ENCODE data around the gene NSG2. TPM values are rescaled to one million over a fixed set of nuclear protein-coding genes. Genes with fewer than 3 reads are reported as not detected.
"Not testable (repeated sequence)": the region's sequence is repeated elsewhere in the genome, so short reads cannot be mapped to it uniquely, and the experiment has no call there.

The NSG2 gene
- total RNA-seq, 2 experiments from 2014 or later, result not detected

DNA sequence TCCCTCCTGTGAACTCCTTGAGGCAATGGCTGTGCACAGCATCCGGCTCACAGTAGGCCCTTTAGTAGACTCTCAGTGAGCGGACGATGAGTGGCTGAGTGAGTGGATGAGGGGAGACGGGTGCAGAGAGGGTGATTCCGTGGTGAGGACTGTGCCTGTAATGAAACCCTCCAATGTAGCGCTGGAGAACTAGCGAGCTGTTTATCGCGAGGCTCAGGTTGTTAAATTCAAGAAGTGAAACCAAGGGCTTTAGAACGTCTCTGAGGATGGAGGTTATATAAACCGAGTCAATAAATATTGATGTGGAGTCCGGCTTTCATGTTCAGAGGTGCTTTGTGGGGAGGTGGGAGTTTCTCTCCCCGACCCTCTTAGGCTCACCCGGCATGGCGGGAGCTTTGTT, 53.2 kb downstream of the NSG2 start:
- no peak overlapping the region for H3K27ac Mint-ChIP-seq
- H3K4me3 Mint-ChIP-seq, result no peak overlapping the region
- H3K4me1 Mint-ChIP-seq, result no peaks in the 10 kb centered on the region
- no peaks in the 10 kb centered on the region for H3K36me3 Mint-ChIP-seq (ENCODE audit: low read depth)
- H3K27me3 Mint-ChIP-seq, result no peaks in the 10 kb centered on the region
- ChIA-PET POLR2A (no interaction called here), CTCF (interaction anchor here (1.1 kb wide), 1 partner anchor 25 kb away, joined by 3 read pairs; no protein-coding TSS in a partner anchor)
- no peaks in the 10 kb centered on the region for H3K9me3 Mint-ChIP-seq
- DNase-seq, result no peak

DNA sequence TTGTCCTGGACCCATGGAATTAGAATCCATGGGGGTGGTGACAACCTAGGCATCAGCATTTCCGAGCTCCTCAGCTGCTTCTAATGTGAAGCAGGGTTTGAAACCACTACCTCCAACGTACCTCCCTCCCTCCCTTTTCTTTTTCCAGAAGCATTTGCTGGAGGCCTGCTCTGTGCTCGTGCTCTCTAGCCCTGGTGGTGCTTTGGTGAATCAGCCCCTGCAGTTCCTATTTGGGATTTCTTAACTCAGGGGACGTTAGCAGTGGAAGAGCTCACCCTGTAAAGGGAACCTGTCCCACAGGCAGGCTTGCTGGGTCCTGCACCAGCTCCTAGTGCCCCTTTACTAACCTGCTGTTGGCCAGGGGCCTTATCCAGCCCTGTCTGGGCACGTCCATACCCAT, 55.0 kb downstream of the NSG2 start:
- Mint-ChIP-seq H3K27ac (no peak overlapping the region), H3K27me3 (no peaks in the 10 kb centered on the region), H3K9me3 (no peaks in the 10 kb centered on the region), H3K4me3 (no peak overlapping the region), H3K36me3 (ENCODE audit: low read depth) (no peaks in the 10 kb centered on the region), H3K4me1 (no peaks in the 10 kb centered on the region)
- DNase-seq, result no peak
- ChIA-PET POLR2A (no interaction called here), CTCF (interaction anchor here (0.5 kb wide), 1 partner anchor 458 kb away, joined by 3 read pairs; no protein-coding TSS in a partner anchor)

DNA sequence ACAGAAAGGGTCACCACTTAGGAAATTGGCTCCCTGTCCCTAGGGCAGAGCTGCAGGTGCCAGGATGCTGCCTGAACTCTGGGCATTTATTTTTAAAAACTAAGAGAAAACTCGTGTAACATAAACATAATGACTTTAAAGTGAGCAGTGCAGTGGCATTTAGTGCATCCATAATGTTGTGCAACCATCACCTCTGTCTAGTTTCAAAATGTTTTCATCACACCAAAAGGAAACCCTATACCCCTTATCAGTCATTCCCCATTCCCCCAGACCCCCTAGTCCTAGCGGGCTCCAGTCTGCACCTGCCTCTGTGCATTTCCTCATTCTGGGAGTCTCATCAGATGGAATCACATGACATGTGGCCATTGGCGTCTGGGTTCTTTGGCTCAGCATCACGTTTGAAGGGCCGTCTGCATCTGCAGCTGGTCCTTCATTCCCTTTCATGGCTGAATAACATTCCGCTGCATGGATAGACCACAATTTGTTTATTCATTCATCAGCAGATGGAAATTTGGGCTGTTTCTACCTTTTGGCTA, 55.8 kb downstream of the NSG2 start:
- no peaks in the 10 kb centered on the region for H3K36me3 Mint-ChIP-seq (ENCODE audit: low read depth)
- H3K27me3 Mint-ChIP-seq, result no peaks in the 10 kb centered on the region
- no peak overlapping the region for H3K27ac Mint-ChIP-seq
- DNase-seq, result no peak
- H3K9me3 Mint-ChIP-seq, result no peaks in the 10 kb centered on the region
- no peak overlapping the region for H3K4me3 Mint-ChIP-seq
- POLR2A ChIA-PET, result no interaction called here
- CTCF ChIA-PET, result no interaction called here
- H3K4me1 Mint-ChIP-seq, result no peaks in the 10 kb centered on the region

DNA sequence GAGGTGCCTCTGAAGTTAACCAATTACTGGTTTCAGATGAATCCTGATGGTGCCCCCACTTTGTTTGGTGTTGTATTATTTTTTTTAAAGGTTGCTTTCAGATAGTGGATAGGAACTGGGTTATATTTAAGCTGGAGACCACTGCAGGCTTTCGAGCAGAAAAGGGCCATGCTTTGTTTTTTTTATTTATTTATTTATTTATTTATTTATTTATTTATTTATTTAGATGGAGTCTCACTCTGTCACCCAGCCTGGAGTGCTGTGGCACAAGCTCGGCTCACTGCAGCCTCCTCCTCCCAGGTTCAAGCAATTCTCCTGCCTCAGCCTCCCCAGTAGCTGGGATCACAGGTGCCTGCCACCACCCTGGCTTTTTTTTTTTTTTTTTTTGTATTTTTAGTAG, 57.1 kb downstream of the NSG2 start:
- H3K27ac Mint-ChIP-seq; POLR2A ChIA-PET; CTCF ChIA-PET; H3K27me3 Mint-ChIP-seq; DNase-seq; H3K9me3 Mint-ChIP-seq; H3K4me1 Mint-ChIP-seq; H3K4me3 Mint-ChIP-seq; H3K36me3 Mint-ChIP-seq (ENCODE audit: low read depth): not testable (repeated sequence)

DNA sequence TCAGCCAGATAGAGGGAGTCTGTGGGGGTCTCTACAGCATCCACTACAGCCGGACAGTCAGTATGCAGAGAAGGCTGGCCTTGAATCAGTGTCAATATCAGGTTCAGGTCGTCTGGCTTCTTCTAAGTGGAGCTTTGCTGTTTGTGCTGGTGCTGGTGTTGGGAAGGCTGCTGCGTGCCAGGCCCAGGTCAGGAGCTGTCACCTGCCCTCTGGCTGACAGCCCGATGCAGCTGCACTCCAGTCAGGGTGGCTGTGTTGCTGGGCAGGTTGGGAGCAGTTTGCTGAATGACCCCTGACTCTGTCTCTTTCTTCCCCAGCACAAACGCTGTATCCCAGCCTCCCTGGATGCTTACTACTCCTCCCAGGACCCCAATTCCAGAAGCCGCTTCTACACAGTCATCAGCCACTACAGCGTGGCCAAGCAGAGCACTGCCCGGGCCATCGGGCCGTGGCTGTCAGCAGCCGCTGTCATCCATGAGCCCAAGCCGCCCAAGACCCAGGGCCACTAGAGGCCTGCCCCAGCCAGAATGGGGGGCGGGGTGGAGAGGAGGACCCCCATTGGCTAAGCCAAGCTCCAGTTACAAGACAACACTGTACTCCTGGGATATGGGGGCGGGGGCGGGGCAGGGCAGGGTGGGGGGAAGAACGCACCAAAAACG, 61.6 kb downstream of the NSG2 start:
- Mint-ChIP-seq H3K9me3 (no peaks in the 10 kb centered on the region), H3K4me1 (no peaks in the 10 kb centered on the region), H3K36me3 (ENCODE audit: low read depth) (no peaks in the 10 kb centered on the region), H3K27me3 (no peaks in the 10 kb centered on the region), H3K4me3 (no peak overlapping the region), H3K27ac (no peak overlapping the region)
- ChIA-PET CTCF (no interaction called here), POLR2A (no interaction called here)
- no peak for DNase-seq

DNA sequence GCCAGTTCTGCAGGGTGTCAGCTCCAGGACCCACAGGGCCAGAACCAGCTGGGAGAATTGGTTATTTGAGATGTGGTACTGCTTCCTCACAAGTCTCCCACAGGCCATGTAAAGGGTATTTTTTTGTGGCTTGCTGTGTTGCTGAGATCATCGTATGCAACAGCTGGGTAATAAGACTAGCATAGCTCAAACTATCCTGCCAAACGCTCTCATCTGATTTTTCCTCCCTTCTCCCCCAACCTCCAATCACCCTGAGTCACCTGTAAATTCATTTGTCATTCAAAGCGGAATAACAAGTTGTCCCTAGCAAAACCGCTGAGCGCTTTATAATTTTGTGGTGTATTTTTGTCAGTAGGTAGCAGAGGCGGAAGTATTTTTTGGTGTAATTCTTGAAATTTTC, 63.2 kb downstream of the NSG2 start:
- Mint-ChIP-seq H3K36me3 (ENCODE audit: low read depth) (no peaks in the 10 kb centered on the region), H3K9me3 (no peaks in the 10 kb centered on the region), H3K27me3 (no peaks in the 10 kb centered on the region), H3K4me3 (no peak overlapping the region), H3K4me1 (no peaks in the 10 kb centered on the region), H3K27ac (no peak overlapping the region)
- ChIA-PET CTCF (no interaction called here), POLR2A (no interaction called here)
- no peak for DNase-seq

DNA sequence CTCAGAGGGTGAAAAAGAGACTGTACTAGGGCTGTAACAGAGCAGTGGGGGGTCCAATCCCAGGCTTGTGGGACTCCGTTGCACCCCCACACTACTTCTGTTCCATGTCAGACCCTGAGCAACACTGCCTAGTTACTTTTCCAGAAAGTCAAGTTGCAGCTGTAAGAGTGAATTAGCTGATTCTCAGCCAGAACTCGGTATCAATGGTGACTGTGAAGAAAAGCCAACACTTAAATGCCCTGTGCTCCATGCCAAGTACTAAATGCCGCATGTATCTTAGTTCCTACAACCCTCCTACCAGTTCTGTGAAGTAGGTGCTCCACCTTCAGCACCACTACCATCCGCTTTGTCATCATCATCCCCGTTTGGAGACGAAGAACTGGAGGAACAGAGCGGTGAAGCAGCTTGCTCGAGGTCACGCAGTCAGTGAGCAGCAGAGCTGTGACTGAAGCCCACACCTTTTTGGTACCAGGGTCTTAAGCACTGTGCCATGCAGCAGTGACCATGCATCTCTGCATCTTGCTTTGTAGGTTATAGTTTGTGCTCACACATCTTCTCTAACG, 64.3 kb downstream of the NSG2 start:
- no peak overlapping the region for H3K27ac Mint-ChIP-seq
- no peaks in the 10 kb centered on the region for H3K36me3 Mint-ChIP-seq (ENCODE audit: low read depth)
- DNase-seq, result no peak
- no peaks in the 10 kb centered on the region for H3K4me1 Mint-ChIP-seq
- POLR2A ChIA-PET, result no interaction called here
- H3K9me3 Mint-ChIP-seq, result no peaks in the 10 kb centered on the region
- H3K4me3 Mint-ChIP-seq, result no peak overlapping the region
- CTCF ChIA-PET, result interaction anchor here (0.6 kb wide), 1 partner anchor 299 kb away, joined by 5 read pairs; no protein-coding TSS in a partner anchor
- no peaks in the 10 kb centered on the region for H3K27me3 Mint-ChIP-seq

DNA sequence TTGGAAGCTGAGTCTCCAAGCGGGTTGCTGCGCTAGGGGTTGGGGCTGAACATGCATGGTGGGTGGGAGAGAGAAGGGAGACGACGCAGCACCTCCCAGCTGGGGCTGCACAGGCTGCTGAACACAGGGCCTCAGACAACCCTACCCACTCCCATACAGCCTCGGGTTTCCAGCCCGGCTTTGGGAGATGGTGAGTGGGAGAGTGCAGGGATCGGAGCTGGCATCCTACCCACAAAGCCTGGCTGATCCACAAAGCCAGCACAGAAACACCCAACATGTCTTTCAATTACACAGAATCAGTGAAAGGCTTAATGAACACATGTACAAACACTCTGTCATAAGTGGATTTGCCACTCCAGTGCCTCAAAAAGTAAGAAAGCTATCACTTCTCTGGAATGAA, 64.8 kb downstream of the NSG2 start:
- Mint-ChIP-seq H3K36me3 (ENCODE audit: low read depth) (no peaks in the 10 kb centered on the region), H3K27me3 (no peaks in the 10 kb centered on the region), H3K4me3 (no peak overlapping the region), H3K4me1 (no peaks in the 10 kb centered on the region), H3K27ac (no peak overlapping the region), H3K9me3 (no peaks in the 10 kb centered on the region)
- DNase-seq, result no peak
- ChIA-PET CTCF (interaction anchor here (0.6 kb wide), 1 partner anchor 299 kb away, joined by 5 read pairs; no protein-coding TSS in a partner anchor), POLR2A (no interaction called here)

DNA sequence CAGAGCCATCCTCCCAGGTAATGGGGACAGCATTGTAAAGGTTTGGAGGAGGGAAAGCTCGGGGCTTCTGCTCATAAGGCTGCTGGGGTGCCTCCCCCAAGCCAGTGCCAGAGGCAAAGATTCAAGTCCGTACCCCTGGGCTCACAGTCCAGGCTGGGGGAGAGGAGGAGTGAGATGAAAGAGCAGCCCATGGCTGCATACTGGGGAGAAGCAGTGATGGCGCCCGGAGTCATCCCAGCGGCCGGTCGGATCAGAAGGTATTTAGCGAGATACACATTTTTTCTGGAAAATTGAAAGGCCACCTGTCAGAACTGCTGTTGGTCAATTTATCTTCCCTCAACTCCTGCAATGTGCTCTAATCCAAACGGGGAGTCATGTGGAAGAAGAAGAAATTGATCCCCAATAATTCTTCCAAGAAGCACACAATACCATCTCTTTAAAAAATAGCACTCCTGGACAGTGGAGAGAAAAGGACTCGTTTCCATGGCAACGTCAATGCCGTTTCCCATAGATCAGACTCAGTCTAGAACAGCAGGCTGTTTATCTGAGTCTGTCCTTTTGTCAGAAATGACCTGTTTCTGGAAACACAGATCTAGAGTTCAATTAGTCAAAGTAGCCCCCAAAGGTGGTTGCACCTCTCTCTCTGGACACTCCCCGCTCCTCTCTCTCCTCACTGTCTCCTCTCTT, 65.9 kb downstream of the NSG2 start:
- no peak overlapping the region for H3K27ac Mint-ChIP-seq
- no peaks in the 10 kb centered on the region for H3K4me1 Mint-ChIP-seq
- no peaks in the 10 kb centered on the region for H3K9me3 Mint-ChIP-seq
- no peaks in the 10 kb centered on the region for H3K36me3 Mint-ChIP-seq (ENCODE audit: low read depth)
- ChIA-PET CTCF (no interaction called here), POLR2A (no interaction called here)
- no peaks in the 10 kb centered on the region for H3K27me3 Mint-ChIP-seq
- H3K4me3 Mint-ChIP-seq, result no peak overlapping the region
- DNase-seq, result no peak

DNA sequence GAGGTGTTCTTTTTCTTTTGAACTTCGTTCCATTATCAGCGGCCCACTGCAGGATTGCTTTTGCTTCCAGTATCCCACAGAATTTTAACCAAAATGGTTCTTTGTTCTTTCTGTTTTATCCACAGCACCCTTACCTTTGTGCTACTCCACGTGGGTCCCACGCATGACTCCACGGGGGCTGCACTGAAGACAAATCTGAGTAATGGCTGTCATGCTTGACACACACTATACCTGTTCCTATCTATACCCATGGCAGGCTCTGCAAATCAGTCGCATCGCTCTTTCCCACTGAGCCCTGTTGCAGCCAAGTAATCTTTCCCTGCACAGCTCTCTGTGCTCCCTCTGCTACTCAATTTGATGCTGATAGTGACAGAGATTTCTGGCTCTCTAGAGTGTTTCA, 69.7 kb downstream of the NSG2 start:
- no peaks in the 10 kb centered on the region for H3K27me3 Mint-ChIP-seq

DNA sequence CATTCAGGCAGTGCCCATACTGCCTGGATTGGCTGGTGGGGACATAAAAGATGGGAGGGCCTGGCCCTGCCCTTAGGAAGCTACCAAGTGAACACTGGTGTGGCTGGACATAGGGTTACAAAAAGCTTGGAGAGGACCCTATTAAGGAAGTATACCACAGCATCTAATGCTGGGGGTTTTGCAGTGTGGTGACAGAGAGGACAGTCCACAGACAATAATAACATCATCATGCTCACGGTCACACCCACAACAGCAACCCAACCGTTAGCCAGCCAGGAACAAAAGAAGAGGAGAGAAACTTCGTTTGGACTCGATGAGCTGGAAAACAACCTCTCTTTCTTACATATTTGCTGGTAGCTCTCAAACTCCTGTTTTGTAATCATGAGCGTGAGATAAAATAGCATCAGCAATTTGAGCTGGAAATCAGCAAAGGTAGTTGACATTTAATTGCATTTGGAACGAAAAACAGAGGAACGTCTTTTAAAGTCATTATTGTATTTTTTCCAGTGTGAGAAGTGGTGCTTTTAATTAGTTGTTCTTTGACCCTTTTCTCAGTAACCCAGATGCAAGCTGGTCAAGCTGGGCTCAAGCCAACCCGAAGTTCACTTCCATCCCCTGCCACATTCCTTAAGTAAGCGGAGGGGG, 73.4 kb downstream of the NSG2 start:
- ChIA-PET POLR2A (no interaction called here), CTCF (no interaction called here)
- no peak overlapping the region for H3K27ac Mint-ChIP-seq
- no peak for DNase-seq
- H3K4me1 Mint-ChIP-seq, result no peaks in the 10 kb centered on the region
- H3K4me3 Mint-ChIP-seq, result no peak overlapping the region
- no peaks in the 10 kb centered on the region for H3K9me3 Mint-ChIP-seq
- no peaks in the 10 kb centered on the region for H3K27me3 Mint-ChIP-seq
- H3K36me3 Mint-ChIP-seq (ENCODE audit: low read depth), result no peaks in the 10 kb centered on the region

More for the DNA sequence above, 69.7 kb downstream of the NSG2 start:
- no peaks in the 10 kb centered on the region for H3K36me3 Mint-ChIP-seq (ENCODE audit: low read depth)
- H3K4me3 Mint-ChIP-seq, result no peak overlapping the region
- no peak for DNase-seq
- H3K27ac Mint-ChIP-seq, result no peak overlapping the region
- ChIA-PET CTCF (no interaction called here), POLR2A (no interaction called here)
- H3K9me3 Mint-ChIP-seq, result no peaks in the 10 kb centered on the region
- no peaks in the 10 kb centered on the region for H3K4me1 Mint-ChIP-seq

DNA sequence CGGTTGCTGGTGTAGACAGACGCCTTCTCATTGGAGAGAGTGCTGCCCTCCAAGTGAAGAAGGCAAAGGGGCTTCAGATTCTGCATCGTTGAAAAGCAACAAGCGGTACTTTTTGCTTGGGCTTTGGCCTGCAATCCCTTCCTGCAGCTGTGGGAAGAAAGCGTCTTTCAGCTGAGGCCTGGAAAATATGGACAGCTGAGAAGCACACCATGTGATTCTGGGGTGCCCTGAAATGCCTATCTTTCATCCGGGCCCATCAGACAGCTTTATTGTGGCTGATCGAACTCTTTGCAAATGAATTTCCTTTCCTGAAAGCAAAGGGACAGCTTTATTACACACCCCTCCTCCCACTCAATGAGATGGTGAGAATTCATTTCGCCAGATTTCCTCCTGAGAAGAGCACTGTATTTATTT, 74.0 kb downstream of the NSG2 start:
- H3K9me3 Mint-ChIP-seq, result no peaks in the 10 kb centered on the region
- no peak for DNase-seq
- H3K4me1 Mint-ChIP-seq, result no peaks in the 10 kb centered on the region
- no peaks in the 10 kb centered on the region for H3K36me3 Mint-ChIP-seq (ENCODE audit: low read depth)
- CTCF ChIA-PET, result interaction anchor here (0.8 kb wide), 1 partner anchor 45 kb away, joined by 3 read pairs; no protein-coding TSS in a partner anchor
- POLR2A ChIA-PET, result no interaction called here
- H3K27me3 Mint-ChIP-seq, result no peaks in the 10 kb centered on the region
- no peak overlapping the region for H3K4me3 Mint-ChIP-seq
- H3K27ac Mint-ChIP-seq, result no peak overlapping the region

DNA sequence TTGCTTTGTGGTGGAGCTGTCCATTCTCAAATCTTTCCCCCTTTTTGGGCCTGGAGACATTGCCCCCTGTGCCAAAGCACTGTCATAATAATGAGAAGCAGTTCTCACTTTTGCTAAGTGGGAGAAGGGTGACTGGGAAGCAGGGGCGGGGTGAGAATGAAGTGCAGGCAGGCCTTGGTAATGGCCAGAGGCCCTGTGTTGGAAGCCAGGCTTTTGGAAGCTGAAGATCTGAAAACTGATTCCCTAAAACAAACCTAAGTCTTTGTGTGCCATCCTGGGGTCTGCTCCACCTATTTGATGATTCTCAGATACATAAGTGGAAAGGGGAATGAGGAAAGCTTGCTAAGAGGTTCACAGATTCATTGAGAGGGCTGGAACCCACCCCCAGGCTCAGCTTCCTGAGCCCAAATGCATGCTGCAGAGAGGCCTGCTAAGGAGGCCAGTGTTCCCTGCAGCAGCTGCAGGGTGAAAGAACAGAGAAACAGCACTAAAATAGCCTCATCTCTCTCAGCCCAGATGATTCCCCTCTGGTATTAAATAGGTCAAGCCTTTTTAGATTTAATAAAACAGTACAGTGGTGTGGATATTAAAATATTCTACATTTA, 75.0 kb downstream of the NSG2 start:
- Mint-ChIP-seq H3K27me3 (no peaks in the 10 kb centered on the region), H3K4me1 (no peaks in the 10 kb centered on the region), H3K27ac (no peak overlapping the region), H3K36me3 (ENCODE audit: low read depth) (no peaks in the 10 kb centered on the region), H3K9me3 (peaks cover 3% of the 10 kb centered on the region), H3K4me3 (no peak overlapping the region)
- POLR2A ChIA-PET, result no interaction called here
- CTCF ChIA-PET, result interaction anchor here (0.8 kb wide), 1 partner anchor 44 kb away, joined by 3 read pairs; no protein-coding TSS in a partner anchor
- no peak for DNase-seq

Data from activated CD4-positive, alpha-beta T cell treated with anti-CD3 and anti-CD28 coated beads, Interleukin-2, amount 10 ng/mL, durations not matched to agents 7 days and 5 days (primary cell).